H1 (cell line): Measurements from ENCODE around the gene PRELID1. TPM values are rescaled to one million over a fixed set of nuclear protein-coding genes. Genes with fewer than 3 reads are reported as not detected.

ENCODE experiments used
- CTCF ChIA-PET: fragments of 300-600 bp; sonication (Branson Sonifier 250); formaldehyde crosslinking; loops from one replicate; lab custom pipeline; 2021; ENCODE audit not compliant: partially characterized antibody; lab: Charles Lee
- POLR2A ChIA-PET: fragments of 300-600 bp; sonication (Branson Sonifier 250); formaldehyde crosslinking; loops from one replicate; lab custom pipeline; 2021; ENCODE audit warnings: inconsistent platforms; ENCODE audit not compliant: partially characterized antibody; lab: Charles Lee
- DNase-seq, 2 experiments: peaks; one replicate each; pipeline versions ENCODE4 v3.0.0 to v3.0.0-alpha.2; 2010 to 2022; ENCODE audit warnings: low spot score in 2 of 2, low read depth in 1 of 2, mixed read lengths in 1 of 2
- FAIRE-seq: peaks from 2 replicates; lab custom pipeline; 2011; peaks lifted over from hg19 to GRCh38; lab: Jason Lieb, UNC
- H2AFZ ChIP-seq: 2 replicates; pipeline ENCODE4 v1.8.1; 2012; ENCODE audit warnings: low read length, inconsistent platforms
- H2AK5ac ChIP-seq: 2 replicates; pipeline ENCODE4 v1.6.1; 2013; ENCODE audit warnings: low read depth, low read length
- H2BK120ac ChIP-seq: replicated peaks from 2 replicates; pipeline ENCODE3; 2013; ENCODE audit warnings: low read depth, low read length, inconsistent platforms
- H2BK12ac ChIP-seq: 2 replicates; pipeline ENCODE4 v1.6.1; 2013; ENCODE audit warnings: low read depth, low read length
- H2BK15ac ChIP-seq: 2 replicates; pipeline ENCODE4 v1.6.1; 2013; ENCODE audit warnings: low read length
- H2BK20ac ChIP-seq: 2 replicates; pipeline ENCODE4 v1.6.1; 2013; ENCODE audit warnings: low read length
- H2BK5ac ChIP-seq: 2 replicates; pipeline ENCODE4 v1.6.1; 2013; ENCODE audit warnings: low read depth, low read length
- H3K14ac ChIP-seq: 2 replicates; pipeline ENCODE4 v1.6.1; 2013; ENCODE audit warnings: inconsistent platforms; ENCODE audit not compliant: insufficient read length
- H3K18ac ChIP-seq: 2 replicates; pipeline ENCODE4 v1.6.1; 2013; ENCODE audit warnings: low read length; ENCODE audit errors: extremely low read depth
- H3K23ac ChIP-seq: 2 replicates; pipeline ENCODE4 v1.6.1; 2013; ENCODE audit warnings: inconsistent platforms; ENCODE audit not compliant: insufficient read length
- H3K23me2 ChIP-seq: 2 replicates; pipeline ENCODE4 v1.6.1; 2013; ENCODE audit warnings: low read depth, low read length
- H3K27ac ChIP-seq: 2 replicates; pipeline ENCODE4 v1.6.1; 2011; ENCODE audit warnings: low read depth, low read length, inconsistent platforms
- H3K27me3 ChIP-seq, 4 experiments: replicated peaks in 1 of 4; 1 replicate in 1 of 4; 2 replicates in 3 of 4; pipeline versions ENCODE4 v1.6.1 to v1.8.1; 2011 to 2013; ENCODE audit warnings: low read length in 3 of 4, mild to moderate bottlenecking in 3 of 4, inconsistent platforms in 2 of 4, mixed read lengths in 2 of 4, moderate library complexity in 1 of 4; ENCODE audit not compliant: control insufficient read depth in 3 of 4, insufficient read depth in 3 of 4; ENCODE audit errors: extremely low read depth in 1 of 4
- H3K36me3 ChIP-seq, 4 experiments: 2 replicates each; pipeline versions ENCODE4 v1.6.1 to v1.8.1; 2011 to 2013; ENCODE audit warnings: mild to moderate bottlenecking in 4 of 4, low read length in 3 of 4, moderate library complexity in 2 of 4, control low read depth in 1 of 4, inconsistent platforms in 1 of 4; ENCODE audit not compliant: insufficient read depth in 4 of 4, control insufficient read depth in 2 of 4
- H3K4ac ChIP-seq: replicated peaks from 2 replicates; pipeline ENCODE3; 2013; ENCODE audit warnings: low read length, low read depth, mixed read lengths, inconsistent platforms; ENCODE audit not compliant: insufficient read length
- H3K4me1 ChIP-seq, 4 experiments: replicated peaks in 1 of 4; 1 replicate in 1 of 4; 2 replicates in 3 of 4; pipeline versions ENCODE4 v1.6.1 to v1.8.1; 2011 to 2013; ENCODE audit warnings: low read length in 3 of 4, inconsistent platforms in 2 of 4, mixed read lengths in 1 of 4; ENCODE audit not compliant: insufficient read depth in 4 of 4, control insufficient read depth in 3 of 4
- H3K4me2 ChIP-seq, 2 experiments: 2 replicates each; pipeline versions ENCODE4 v1.6.1 to v1.8.1; 2011 to 2013; ENCODE audit warnings: low read depth in 2 of 2, low read length in 2 of 2, control low read depth in 1 of 2, inconsistent platforms in 1 of 2, mild to moderate bottlenecking in 1 of 2; ENCODE audit not compliant: insufficient read depth in 1 of 2
- H3K4me3 ChIP-seq, 4 experiments: fragments of 200-600, 300-600 bp in 1 of 4; sonication (generic), shearing (Covaris generic), sonication (Bioruptor Twin) in 1 of 4; 2 replicates each; pipeline versions ENCODE4 v1.5.1 to v1.8.1; 2011 to 2016; ENCODE audit warnings: low read length in 4 of 4, low read depth in 3 of 4, control low read depth in 2 of 4, inconsistent platforms in 2 of 4, mild to moderate bottlenecking in 2 of 4, mixed read lengths in 1 of 4, moderate library complexity in 1 of 4; ENCODE audit not compliant: insufficient read depth in 2 of 4; ENCODE audit errors: extremely low read depth in 1 of 4
- H3K56ac ChIP-seq: replicated peaks from 2 replicates; pipeline ENCODE3; 2013; ENCODE audit warnings: low read depth, mild to moderate bottlenecking, mixed read lengths, low read length, inconsistent platforms; ENCODE audit not compliant: insufficient read length
- H3K79me1 ChIP-seq: 2 replicates; pipeline ENCODE4 v1.6.1; 2013; ENCODE audit warnings: low read depth, low read length, control low read depth
- H3K79me2 ChIP-seq, 2 experiments: 2 replicates each; pipeline versions ENCODE4 v1.6.1 to v1.8.1; 2012 to 2013; ENCODE audit warnings: low read length in 2 of 2, mild to moderate bottlenecking in 2 of 2, inconsistent platforms in 1 of 2; ENCODE audit not compliant: insufficient read depth in 2 of 2, control insufficient read depth in 1 of 2
- H3K9ac ChIP-seq, 4 experiments: replicated peaks in 1 of 4; 1 replicate in 1 of 4; 2 replicates in 3 of 4; pipeline versions ENCODE4 v1.6.1 to v1.8.1; 2011 to 2013; ENCODE audit warnings: low read depth in 3 of 4, low read length in 3 of 4, control low read depth in 2 of 4, mild to moderate bottlenecking in 2 of 4, moderate library complexity in 2 of 4, inconsistent platforms in 1 of 4; ENCODE audit errors: extremely low read depth in 1 of 4
- H3K9me3 ChIP-seq, 2 experiments: 2 replicates each; pipeline versions ENCODE4 v1.6.1 to v1.8.1; 2012 to 2013; ENCODE audit warnings: mild to moderate bottlenecking in 2 of 2, moderate library complexity in 2 of 2, control low read depth in 1 of 2, inconsistent platforms in 1 of 2, low read depth in 1 of 2, low read length in 1 of 2, mixed read lengths in 1 of 2; ENCODE audit not compliant: insufficient read depth in 2 of 2
- H4K20me1 ChIP-seq, 2 experiments: replicated peaks in 1 of 2; 2 replicates each; pipeline versions ENCODE3 to v1.8.1; 2011 to 2013; ENCODE audit warnings: inconsistent platforms in 2 of 2, low read length in 2 of 2, mild to moderate bottlenecking in 1 of 2; ENCODE audit not compliant: insufficient read depth in 2 of 2, control insufficient read depth in 1 of 2
- H4K5ac ChIP-seq: 2 replicates; pipeline ENCODE4 v1.6.1; 2013; ENCODE audit warnings: low read length, low read depth, mixed read lengths, inconsistent platforms; ENCODE audit not compliant: insufficient read length
- H4K8ac ChIP-seq: 2 replicates; pipeline ENCODE4 v1.8.0; 2013; ENCODE audit warnings: mild to moderate bottlenecking, moderate library complexity, low read length, inconsistent platforms; ENCODE audit not compliant: insufficient read depth; ENCODE audit errors: extremely low read depth
- H4K91ac ChIP-seq: replicated peaks from 2 replicates; pipeline ENCODE3; 2013; ENCODE audit warnings: low read length, mixed read lengths, inconsistent platforms; ENCODE audit not compliant: insufficient read length
- CEBPB ChIP-seq: IDR thresholded peaks from 2 replicates; pipeline ENCODE4 v1.6.1; 2012; ENCODE audit warnings: low read depth, low read length
- CHD2 ChIP-seq: IDR thresholded peaks from 2 replicates; pipeline ENCODE4 v1.6.1; 2012; ENCODE audit warnings: low read length, improper control_type of control experiment
- CREB1 ChIP-seq: IDR thresholded peaks from 2 replicates; pipeline ENCODE4 v1.6.1; 2012; ENCODE audit warnings: inconsistent platforms
- EP300 ChIP-seq, 2 experiments: IDR thresholded peaks; 1 replicate in 1 of 2; 2 replicates in 1 of 2; pipeline ENCODE4 v1.6.1; 2011 to 2012; ENCODE audit warnings: low read depth in 2 of 2, low read length in 2 of 2, mild to moderate bottlenecking in 2 of 2, borderline replicate concordance in 1 of 2, inconsistent platforms in 1 of 2, moderate library complexity in 1 of 2
- EZH2 ChIP-seq: fragments of 200-600 bp; sonication (generic); IDR thresholded peaks from 2 replicates; pipeline ENCODE4 v1.7.1; 2012; ENCODE audit warnings: low read depth, mild to moderate bottlenecking, moderate library complexity, low read length, inconsistent platforms; ENCODE audit not compliant: severe bottlenecking
- GTF2F1 ChIP-seq: IDR thresholded peaks from 2 replicates; pipeline ENCODE4 v1.6.1; 2012; ENCODE audit warnings: low read depth, low read length, improper control_type of control experiment, borderline replicate concordance
- HDAC6 ChIP-seq: IDR thresholded peaks from one replicate; pipeline ENCODE4 v1.7.1; 2012; ENCODE audit warnings: low read depth, mild to moderate bottlenecking, inconsistent platforms, low read length, moderate library complexity
- JUN ChIP-seq: IDR thresholded peaks from 2 replicates; pipeline ENCODE4 v1.6.1; 2011; ENCODE audit warnings: low read depth, mild to moderate bottlenecking, improper control_type of control experiment, low read length
- MAFK ChIP-seq: IDR thresholded peaks from 2 replicates; pipeline ENCODE4 v1.6.1; 2012; ENCODE audit warnings: low read depth, mild to moderate bottlenecking, improper control_type of control experiment, low read length
- POLR2AphosphoS5 ChIP-seq: IDR thresholded peaks from 2 replicates; pipeline ENCODE4 v1.6.1; 2011; ENCODE audit warnings: low read depth, low read length
- RFX5 ChIP-seq: IDR thresholded peaks from 2 replicates; pipeline ENCODE4 v1.6.1; 2011; ENCODE audit warnings: low read depth, low read length, improper control_type of control experiment, borderline replicate concordance
- SP4 ChIP-seq: IDR thresholded peaks from 2 replicates; pipeline ENCODE4 v1.6.1; 2012; ENCODE audit warnings: low read length, inconsistent platforms
- SRF ChIP-seq: IDR thresholded peaks from 2 replicates; pipeline ENCODE4 v1.6.1; 2011; ENCODE audit warnings: mild to moderate bottlenecking, low read depth, low read length, moderate library complexity
- SUZ12 ChIP-seq: fragments of 200-600 bp; sonication (generic); IDR thresholded peaks from 2 replicates; pipeline ENCODE4 v1.6.1; 2012; ENCODE audit warnings: mild to moderate bottlenecking, inconsistent platforms, low read length, moderate library complexity, mixed read lengths
- TAF7 ChIP-seq: optimal IDR thresholded peaks from 2 replicates; pipeline ENCODE3; 2011; ENCODE audit warnings: low read depth, mild to moderate bottlenecking, inconsistent platforms, low read length, moderate library complexity, borderline replicate concordance
- WGBS, 2 experiments: shearing (Covaris generic) in 1 of 2; methylation state at CpG; one replicate each; pipeline versions ENCODE4 v1.1.6 to v1.1.7; 2013 to 2015; ENCODE audit warnings: low lambda C conversion rate in 2 of 2, mixed read lengths in 2 of 2, inconsistent platforms in 1 of 2, low coverage in 1 of 2, missing lambda C conversion rate in 1 of 2; ENCODE audit not compliant: insufficient replicate concordance in 2 of 2, insufficient coverage in 1 of 2, insufficient read length in 1 of 2; ENCODE audit errors: extremely low coverage in 1 of 2, missing lambda C conversion rate in 1 of 2; 5-methylcytosine and 5-hydroxymethylcytosine counted together
- polyA plus RNA-seq, 7 experiments: library from polyadenylated mRNA; depleted of rRNA in 3 of 7; stranded (reverse) in 5 of 7; unstranded in 2 of 7; fragments of >200 nt in 5 of 7; fragments of 200-250 nt in 2 of 7; gene quantifications; 1 replicate in 5 of 7; 2 replicates in 1 of 7; 4 replicates in 1 of 7; pipeline versions ENCODE4 v1.2.1 to v1.2.3, GENCODE V29; 2011 to 2013; ENCODE audit warnings: missing spikeins in 2 of 7, mixed read lengths in 2 of 7
- total RNA-seq: library from RNA; stranded (reverse); fragmentation: NEBNext Ultra II Directional; extraction: Animal tissue kit (Norgen Biotek cat#: 25700); gene quantifications from 2 replicates; pipeline ENCODE4 v1.2.1, GENCODE V29; 2021

Gene PRELID1
- total and polyA plus RNA-seq, 2 of the 8 experiments (the other 6 are each of a cell fraction or from before 2014, with no cell fraction given) = 272 to 428 TPM

GRCh38 chr5:177315411-177315810, 11.8 kb downstream of the PRELID1 start:
- no peak overlapping the region for H4K8ac ChIP-seq
- H3K18ac ChIP-seq = no peak overlapping the region
- no peak overlapping the region for H3K23ac ChIP-seq
- no peak overlapping the region for H2BK120ac ChIP-seq
- no peaks in the 10 kb centered on the region for H3K27me3 ChIP-seq
- H2BK15ac ChIP-seq = 0 out of 2 replicates have a peak overlapping the region, but pooled peaks have one; percentile 61
- H3K79me2 ChIP-seq = no peaks in the 10 kb centered on the region
- no peak overlapping the region for H4K5ac ChIP-seq
- H4K91ac ChIP-seq = no peak overlapping the region
- no peak overlapping the region for H3K27ac ChIP-seq
- peaks cover 0 to 19% (median 13%) of the 10 kb centered on the region in 4 experiments; a peak in 6 of 7 replicates for H3K4me1 ChIP-seq
- H2BK5ac ChIP-seq = no peak overlapping the region
- H2AFZ ChIP-seq = no peak overlapping the region
- no peak overlapping the region for H3K4me3 ChIP-seq
- H4K20me1 ChIP-seq = peaks cover 0 to 4% of the 10 kb centered on the region in 2 experiments
- no peak overlapping the region for H2BK20ac ChIP-seq
- H3K23me2 ChIP-seq = peaks cover 11% of the 10 kb centered on the region
- no peak overlapping the region for H3K56ac ChIP-seq
- H3K4ac ChIP-seq = no peak overlapping the region
- H3K4me2 ChIP-seq = no peak overlapping the region
- H3K14ac ChIP-seq = no peak overlapping the region
- 73% methylated on average over 5 of the region's 7 CpGs; no CpG with 5 or more reads in 1 of the 2 experiments for WGBS, 2 experiments
- FAIRE-seq = no peak
- no peak overlapping the region for H2AK5ac ChIP-seq
- no peaks in the 10 kb centered on the region for H3K9me3 ChIP-seq
- peak overlapping the region; percentile 60; the same call in 1 of the 2 replicates for H2BK12ac ChIP-seq
- ChIA-PET POLR2A (interaction anchor here (1.0 to 6.0 kb wide), 6 partner anchors 13 to 139 kb away, joined by 3 to 22 read pairs (median 4); partner anchors contain the start of genes LMAN2, PRELID1 and RAB24), CTCF (interaction anchor here (1.5 to 16.6 kb wide), 9 partner anchors 10 to 140 kb away, joined by 4 to 251 read pairs (median 8); partner anchors contain the start of gene LMAN2)
- no peak for DNase-seq
- no peak overlapping the region for H3K9ac ChIP-seq
- no peaks in the 10 kb centered on the region for H3K79me1 ChIP-seq
- no peaks in the 10 kb centered on the region for H3K36me3 ChIP-seq
- TF ChIP-seq SP4 (no peak), SUZ12 (no peak), HDAC6 (no peak), SRF (no peak), CEBPB (no peak), CREB1 (no peak), JUN (no peak), GTF2F1 (no peak), TAF7 (no peak), CHD2 (no peak), EZH2 (no peak), EP300 (IDR thresholded peaks at IDR 0.05; ENCODE audit: borderline replicate concordance in 1 of 2, low read depth in 2 of 2, low read length in 2 of 2) (no peak), POLR2AphosphoS5 (no peak), RFX5 (no peak), MAFK (no peak)
